Spleen (tissue), 7 donors: ENCODE results near the gene NFATC2.

Source experiments
- CTCF ChIP-seq, 11 experiments: fragments of 200-600 bp in 7 of 11; fragments of 450-650 bp in 4 of 11; sonication (generic) in 4 of 11; IDR thresholded peaks in 8 of 11; conservative IDR thresholded peaks in 3 of 11; 1 replicate in 7 of 11; 2 replicates in 4 of 11; pipeline versions ENCODE4 v1.4.0 to v1.8.0; 2016 to 2021; ENCODE audit warnings: antibody characterized with exemption in 11 of 11, inconsistent platforms in 4 of 11, mild to moderate bottlenecking in 1 of 11
- POLR2A ChIP-seq, 3 donors: fragments of 450-650 bp; IDR thresholded peaks; one replicate each; pipeline ENCODE4 v1.5.1; 2017; ENCODE audit warnings: antibody characterized with exemption in 3 of 3, mild to moderate bottlenecking in 1 of 3
- POLR2AphosphoS5 ChIP-seq, 3 donors: sonication (generic); formaldehyde crosslinking; IDR thresholded peaks; one replicate each; pipeline ENCODE4 v1.5.1; 2017; ENCODE audit warnings: antibody characterized with exemption in 3 of 3
- donor health status: DM: no; HTN: no; CAD: no; lungs with moderate emphysema.
- donor health status: DM: no; HTN: no; CAD: no.
- donor health status: DM: no; HTN: no; CAD: no.

GRCh38 chr20:51458751-51459439 lies 83.6 kb downstream of the NFATC2 start:
- no peak for TF ChIP-seq CTCF (IDR thresholded peaks at IDR 0.05 in 8 of 11, conservative IDR thresholded peaks at IDR 0.05 in 3 of 11)
- no peak for TF ChIP-seq POLR2A (IDR thresholded peaks at IDR 0.05)
- no peak for TF ChIP-seq POLR2AphosphoS5 (IDR thresholded peaks at IDR 0.05)
